ENCODE measurements around the gene ZEB1. TPM values are rescaled to one million over a fixed set of nuclear protein-coding genes. Genes with fewer than 3 reads are reported as not detected.

Gene ZEB1
- 42.6 and 58.4 TPM in 2 replicates for total RNA-seq

GRCh38 chr10:31318854-31319601 lies at the start of gene ZEB1:
Gene ZEB1, plus strand, starts transcription at chr10:31319216. Its CDS starts 19 bp downstream, at chr10:31319235.

Measured in pericardium fibroblast (primary cell).